Skeletal muscle satellite cell (primary cell): Measurements from ENCODE around the gene PATZ1. TPM values are rescaled to one million over a fixed set of nuclear protein-coding genes. Genes with fewer than 3 reads are reported as not detected.

Experiments
- small RNA-seq: library from RNA; depleted of rRNA; stranded (forward); fragments of <200 nt; gene quantifications from one replicate; pipeline ENCODE3, GENCODE V24; 2012

Gene PATZ1

Small RNAs within 50 kb of the gene (small RNA-seq; reads per million reads assigned to genes)
- gene RNA5SP496 (not detected), gene RNU6-338P (not detected)
